ENCODE measurements around the gene DSN1.

DSN1 gene

GRCh38 chr20:36796117-36796516 lies 22.6 kb upstream of the DSN1 start:
- TF ChIP-seq CTCF (IDR thresholded peaks at IDR 0.05; ENCODE audit: low read depth, low read length) = no peak
- no peak for DNase-seq (ENCODE audit: low read depth in 2 of 2)
- no peak overlapping the region for H3K4me3 ChIP-seq (replicated peaks in 1 of 2; ENCODE audit: low read depth in 2 of 2, low read length in 2 of 2)

GRCh38 chr20:36795691-36796090 lies 22.1 kb upstream of the DSN1 start:
- H3K4me3 ChIP-seq (replicated peaks in 1 of 2; ENCODE audit: low read depth in 2 of 2, low read length in 2 of 2) = no peak overlapping the region
- no peak for TF ChIP-seq CTCF (IDR thresholded peaks at IDR 0.05; ENCODE audit: low read depth, low read length)
- DNase-seq (ENCODE audit: low read depth in 2 of 2) = no peak

- TF ChIP-seq CTCF (IDR thresholded peaks at IDR 0.05; ENCODE audit: low read depth, low read length) = no peak
- DNase-seq (ENCODE audit: low read depth in 2 of 2) = no peak
- H3K4me3 ChIP-seq (replicated peaks in 1 of 2; ENCODE audit: low read depth in 2 of 2, low read length in 2 of 2) = no peak overlapping the region
Measured at GRCh38 chr20:36794116-36794474, 20.5 kb upstream of the DSN1 start.

- no peak for DNase-seq (ENCODE audit: low read depth in 2 of 2)
- no peak overlapping the region for H3K4me3 ChIP-seq (replicated peaks in 1 of 2; ENCODE audit: low read depth in 2 of 2, low read length in 2 of 2)
- no peak for TF ChIP-seq CTCF (IDR thresholded peaks at IDR 0.05; ENCODE audit: low read depth, low read length)
Measured at GRCh38 chr20:36793294-36794115, 19.9 kb upstream of the DSN1 start.

- no peak overlapping the region for H3K4me3 ChIP-seq (replicated peaks in 1 of 2; ENCODE audit: low read depth in 2 of 2, low read length in 2 of 2)
- peak; percentile 67 to 74 for DNase-seq (ENCODE audit: low read depth in 2 of 2)
- peak; percentile 53 for TF ChIP-seq CTCF (IDR thresholded peaks at IDR 0.05; ENCODE audit: low read depth, low read length)
Measured at GRCh38 chr20:36792422-36792821, 18.9 kb upstream of the DSN1 start.

- no peak for DNase-seq (ENCODE audit: low read depth in 2 of 2)
- H3K4me3 ChIP-seq (replicated peaks in 1 of 2; ENCODE audit: low read depth in 2 of 2, low read length in 2 of 2) = no peak overlapping the region
- TF ChIP-seq CTCF (IDR thresholded peaks at IDR 0.05; ENCODE audit: low read depth, low read length) = no peak
Measured at GRCh38 chr20:36791862-36792261, 18.3 kb upstream of the DSN1 start.

- no peak for TF ChIP-seq CTCF (IDR thresholded peaks at IDR 0.05; ENCODE audit: low read depth, low read length)
- no peak for DNase-seq (ENCODE audit: low read depth in 2 of 2)
- H3K4me3 ChIP-seq (replicated peaks in 1 of 2; ENCODE audit: low read depth in 2 of 2, low read length in 2 of 2) = no peak overlapping the region
Measured at GRCh38 chr20:36786663-36787062, 13.1 kb upstream of the DSN1 start.
